NCI-H2029 treated with DMSO at 0.1 percent for 48 hours (cell line): ENCODE results near the gene REP15.
A peak's percentile ranks its signal among the peaks of the same experiment; 100 is the strongest.
"Not testable (repeated sequence)": the region's sequence is repeated elsewhere in the genome, so short reads cannot be mapped to it uniquely, and the experiment has no call there.

ENCODE experiments used
- DNase-seq: peaks from one replicate; lab custom pipeline; 2025; lab: John Stamatoyannopoulos, UW

REP15 gene

GRCh38 chr12:27696864-27697564 is 767 bp downstream of the REP15 start:
- DNase-seq = no peak

GRCh38 chr12:27703720-27704452 is 7.6 kb downstream of the REP15 start:
- peak; percentile 14 for DNase-seq

- no peak for DNase-seq
Measured at GRCh38 chr12:27705263-27705662, 9.0 kb downstream of the REP15 start.

DNA sequence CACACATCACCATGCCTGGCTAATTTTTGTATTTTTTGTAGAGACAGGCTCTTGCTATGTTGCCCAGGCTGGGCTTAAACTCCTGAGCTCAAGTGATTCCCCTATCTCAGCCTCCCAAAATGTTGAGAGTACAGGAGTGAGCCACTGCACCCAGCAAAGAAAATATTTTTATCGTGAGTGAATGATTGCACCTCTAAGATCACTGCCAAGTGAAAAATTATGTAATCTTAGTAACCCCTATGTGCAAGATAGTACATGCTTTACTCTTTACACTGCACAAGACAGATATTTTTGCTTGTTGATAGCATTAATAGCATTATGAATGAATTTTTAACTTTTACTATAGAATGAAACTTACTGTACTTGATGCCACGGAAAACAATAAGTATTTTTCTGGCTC is 11.0 kb downstream of the REP15 start:
- DNase-seq = no peak

- no peak for DNase-seq
Measured at GRCh38 chr12:27709212-27709931, 13.1 kb downstream of the REP15 start.

- DNase-seq = peak; percentile 50
Measured at GRCh38 chr12:27709932-27710591, 13.8 kb downstream of the REP15 start.

- DNase-seq = peak; percentile 63
Measured at GRCh38 chr12:27710592-27711316, 14.5 kb downstream of the REP15 start, which contains the start of gene MRPS35. MRPS35 (plus strand) TSS chr12:27710832; CDS start chr12:27710844, 12 bp downstream.

DNA sequence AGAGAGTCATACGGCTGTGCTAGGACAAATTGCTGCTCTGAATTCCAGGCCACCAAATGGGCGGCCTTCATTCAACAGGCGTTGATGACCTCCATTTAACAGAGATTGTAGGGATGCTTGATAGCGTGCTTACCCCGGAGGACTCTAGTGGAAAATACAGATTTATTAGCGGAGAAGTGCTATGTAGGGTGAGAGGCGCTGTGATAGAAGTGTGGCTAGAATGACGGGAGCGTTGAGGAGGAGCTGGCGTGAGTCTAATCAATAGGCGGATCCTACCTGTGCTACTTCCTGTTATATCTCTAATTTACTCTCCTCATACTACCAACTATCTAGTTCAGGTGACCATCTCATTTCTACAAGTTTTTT is 15.1 kb downstream of the REP15 start:
- peak; percentile 26 for DNase-seq

DNA sequence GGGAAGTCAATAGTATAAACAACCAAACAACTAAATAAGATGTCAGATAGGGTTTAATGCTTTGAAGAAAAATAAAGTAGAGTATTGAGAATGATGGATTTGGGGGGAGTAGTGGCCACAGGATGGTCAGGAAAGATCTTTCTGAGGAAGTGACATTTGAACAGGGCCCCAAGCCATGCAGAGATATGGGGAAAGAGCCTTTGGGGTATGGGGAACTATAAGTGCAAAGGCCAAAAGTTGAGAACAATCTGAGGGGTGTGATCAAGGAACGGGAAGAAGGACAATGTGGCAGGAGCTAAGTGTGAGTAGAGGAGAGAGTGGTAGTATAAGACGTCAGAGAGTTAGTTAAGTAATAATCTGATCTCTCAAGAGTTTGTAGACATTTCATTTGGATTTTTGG is 15.7 kb downstream of the REP15 start:
- no peak for DNase-seq

GRCh38 chr12:27723212-27723611 is 27.0 kb downstream of the REP15 start:
- no peak for DNase-seq

GRCh38 chr12:27730097-27730588 is 33.9 kb downstream of the REP15 start:
- DNase-seq = no peak

DNA sequence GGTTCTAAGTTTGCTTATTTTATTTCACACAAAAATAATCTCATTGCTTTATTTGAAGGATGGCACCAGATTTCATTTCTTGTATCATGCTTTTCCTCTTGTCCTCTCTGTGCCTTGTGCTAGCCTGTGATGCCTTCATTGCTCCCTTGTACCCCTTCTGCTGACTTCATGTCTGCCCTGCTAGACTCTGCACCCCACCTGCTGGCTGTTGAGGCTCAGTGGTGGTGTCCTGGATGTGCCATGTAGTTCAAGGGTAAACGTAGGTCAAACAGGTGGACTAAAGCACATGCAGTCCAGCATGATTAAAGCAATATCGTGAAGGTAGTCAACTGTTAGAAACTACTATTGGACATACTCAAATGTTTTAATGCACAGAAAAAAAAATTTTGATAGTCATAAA is 36.0 kb downstream of the REP15 start:
- no peak for DNase-seq

GRCh38 chr12:27733052-27733656 is 36.9 kb downstream of the REP15 start:
- peak; percentile 60 for DNase-seq

GRCh38 chr12:27733791-27734190 is 37.5 kb downstream of the REP15 start:
- no peak for DNase-seq

DNA sequence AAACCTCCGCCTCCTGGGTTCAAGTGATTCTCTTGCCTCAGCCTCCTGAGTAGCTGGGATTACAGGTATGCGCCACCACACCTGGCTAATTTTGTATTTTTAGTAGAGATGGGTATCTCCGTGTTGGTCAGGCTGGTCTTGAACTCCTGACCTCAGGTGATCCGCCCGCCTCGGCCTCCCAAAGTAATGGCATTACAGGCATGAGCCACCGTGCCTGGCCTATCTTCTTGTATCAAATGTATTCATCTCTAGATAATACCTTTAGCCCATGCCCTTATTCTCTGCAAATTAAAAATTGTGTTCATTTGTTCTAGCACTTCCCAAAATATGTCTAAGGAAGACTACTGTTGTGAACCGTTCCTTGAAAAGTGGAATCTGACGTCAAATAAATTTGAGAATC is 38.1 kb downstream of the REP15 start:
- not testable (repeated sequence) for DNase-seq

DNA sequence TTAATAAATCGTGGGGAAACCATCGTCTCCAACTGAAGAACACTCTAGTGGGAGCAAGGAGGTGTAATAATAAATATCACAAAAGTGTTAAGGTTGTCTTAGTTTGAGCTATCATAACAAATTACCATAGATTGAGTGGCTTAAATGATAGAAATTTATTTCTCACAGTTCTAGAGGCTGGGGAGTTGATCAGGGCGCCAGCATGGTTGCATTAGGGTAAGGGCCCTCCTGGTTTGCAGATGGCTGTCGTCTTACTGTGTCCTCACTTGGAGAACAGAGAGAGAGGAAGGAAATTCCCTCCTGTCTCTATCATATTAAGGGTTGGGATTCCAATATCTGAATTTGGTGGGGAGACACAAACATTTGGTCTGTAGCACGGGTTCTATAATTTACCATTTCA is 47.4 kb downstream of the REP15 start:
- DNase-seq = no peak

- not testable (repeated sequence) for DNase-seq
Measured at GRCh38 chr12:27745734-27746133, 49.5 kb downstream of the REP15 start.
